DMS 273 (cell line): ENCODE data around the gene CSNK1E.
A peak's percentile ranks its signal among the peaks of the same experiment; 100 is the strongest.
"Not testable (repeated sequence)": the region's sequence is repeated elsewhere in the genome, so short reads cannot be mapped to it uniquely, and the experiment has no call there.

Experiments used
- DNase-seq: peaks from one replicate; lab custom pipeline; 2025; ENCODE audit not compliant: unreplicated experiment; lab: John Stamatoyannopoulos, UW

The CSNK1E gene

DNA sequence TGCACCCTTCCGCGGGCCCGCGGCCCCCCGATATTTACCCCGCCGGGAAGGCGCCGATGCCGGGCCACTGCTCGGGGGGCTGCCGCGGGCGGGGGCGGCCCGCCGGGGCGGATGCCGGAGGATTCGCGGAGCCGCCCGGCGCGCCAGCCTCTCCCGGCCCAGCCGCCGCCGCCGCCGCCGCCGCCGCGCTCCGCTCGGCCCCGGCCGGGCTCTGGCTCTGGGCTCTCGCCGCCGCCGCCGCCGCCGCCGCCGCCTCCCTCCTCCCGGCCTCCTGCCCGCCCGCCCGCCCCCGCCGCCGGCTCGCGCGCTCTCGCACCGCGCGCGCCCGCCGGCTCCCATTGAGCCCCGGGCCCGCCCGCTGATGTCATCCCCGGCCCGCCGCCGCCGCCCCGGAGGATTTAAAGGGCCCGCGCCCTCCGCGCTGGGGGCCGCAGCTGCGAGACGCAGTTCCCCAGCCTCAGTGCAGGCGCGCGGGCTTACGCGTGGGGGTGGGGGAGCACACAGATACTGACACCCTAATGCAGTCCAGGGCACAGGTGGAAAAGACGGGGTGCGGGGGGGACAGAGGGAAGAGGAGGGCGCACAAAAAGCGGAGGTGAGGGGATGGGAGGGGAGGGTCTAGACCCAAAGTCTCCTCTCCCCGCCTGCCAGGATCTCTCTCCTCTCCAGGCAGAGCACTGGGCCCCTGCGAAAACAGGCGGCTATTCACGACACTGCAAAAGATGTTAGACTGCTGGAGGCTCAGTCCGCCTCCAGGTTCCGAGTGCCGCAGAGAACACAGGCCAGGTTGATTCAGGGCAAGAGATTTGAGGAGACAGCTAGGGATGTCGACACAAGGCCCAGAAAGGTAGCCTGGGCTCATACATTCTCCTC lies at the start of gene CSNK1E:
CSNK1E (minus strand) TSS at position 312 of the 873 bp plus-strand sequence. CDS start 3,276 bp downstream, outside the sequence.
- DNase-seq: peak; percentile 81

DNA sequence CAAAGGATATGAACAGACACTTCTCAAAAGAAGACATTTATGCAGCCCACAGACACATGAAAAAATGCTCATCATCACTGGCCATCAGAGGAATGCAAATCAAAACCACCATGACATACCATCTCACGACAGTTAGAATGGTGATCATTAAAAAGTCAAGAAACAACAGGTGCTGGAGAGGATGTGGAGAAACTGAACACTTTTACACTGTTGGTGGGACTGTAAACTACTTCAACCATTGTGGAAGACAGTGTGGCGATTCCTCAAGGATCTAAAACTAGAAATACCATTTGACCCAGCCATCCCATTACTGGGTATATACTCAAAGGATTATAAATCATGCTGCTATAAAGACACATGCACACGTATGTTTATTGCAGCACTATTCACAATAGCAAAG lies 48.6 kb upstream of the CSNK1E start:
- not testable (repeated sequence) for DNase-seq

DNA sequence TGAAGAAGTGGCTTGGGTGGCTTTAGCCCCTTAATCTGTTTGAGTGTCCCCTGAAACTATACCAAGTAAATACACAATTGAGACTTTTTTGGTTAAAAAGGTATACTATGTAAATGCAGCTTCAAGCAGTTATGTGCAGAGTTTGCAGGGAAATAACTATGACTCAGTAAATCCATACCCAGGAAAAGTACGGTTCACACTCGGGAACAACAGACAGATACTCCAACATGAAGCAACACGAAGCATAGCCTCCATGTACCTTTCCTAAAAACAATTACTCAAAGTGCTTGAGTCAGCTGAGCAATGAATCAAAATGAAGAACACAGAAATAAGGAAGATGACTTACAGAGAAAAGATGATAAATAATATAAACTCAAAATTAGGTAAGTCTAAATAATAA lies 47.9 kb upstream of the CSNK1E start:
- DNase-seq: not testable (repeated sequence)

- DNase-seq: not testable (repeated sequence)
These were observed 43.3 kb upstream of the CSNK1E start for GRCh38 chr22:38360560-38360959.

- DNase-seq: not testable (repeated sequence)
These were observed 42.6 kb upstream of the CSNK1E start for GRCh38 chr22:38359817-38360216.

GRCh38 chr22:38357971-38358370 lies 40.7 kb upstream of the CSNK1E start:
- not testable (repeated sequence) for DNase-seq

DNA sequence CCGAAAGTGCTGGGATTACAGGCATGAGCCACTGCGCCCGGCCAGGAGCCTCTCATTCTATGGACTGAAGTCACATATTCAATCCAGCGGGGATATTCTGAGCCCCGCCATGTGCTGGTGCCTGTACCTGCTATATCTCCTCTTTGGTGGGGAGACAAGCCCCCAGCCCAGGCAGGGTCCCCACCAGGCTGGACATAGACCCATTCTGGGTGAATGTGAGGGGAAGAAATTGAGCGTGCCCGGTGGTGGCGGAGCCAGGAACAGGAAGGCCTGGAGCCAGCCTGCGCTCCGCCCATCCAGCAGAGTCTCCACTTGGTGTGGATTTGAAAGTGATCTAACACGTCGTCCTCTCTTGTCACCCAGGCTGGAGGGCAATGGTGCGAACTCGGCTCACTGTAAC lies 38.0 kb upstream of the CSNK1E start:
- no peak for DNase-seq

GRCh38 chr22:38353701-38354100 lies 36.5 kb upstream of the CSNK1E start:
- DNase-seq: no peak

- DNase-seq: peak; percentile 73
These were observed 36.0 kb upstream of the CSNK1E start for GRCh38 chr22:38353142-38353629.

DNA sequence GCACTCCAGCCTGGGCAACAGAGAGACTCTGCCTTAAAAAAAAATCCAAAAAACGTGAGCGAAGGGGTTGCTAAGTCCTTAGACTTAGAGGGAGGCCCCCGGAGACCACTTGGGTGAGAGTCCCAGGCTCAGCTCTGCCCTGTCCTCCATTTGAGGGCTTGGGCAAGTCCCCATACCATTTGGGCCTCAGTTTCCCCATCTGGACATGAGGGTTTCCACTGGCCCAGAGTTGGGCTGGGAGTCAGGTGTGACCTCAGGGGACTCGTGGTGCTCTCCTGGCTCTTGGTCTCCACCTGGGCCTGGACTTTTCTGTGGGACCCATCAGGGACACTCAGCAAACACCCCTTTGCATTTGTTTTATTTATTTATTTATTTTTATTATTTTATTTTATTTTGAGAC lies 35.2 kb upstream of the CSNK1E start:
- DNase-seq: no peak

- no peak for DNase-seq
These were observed 33.5 kb upstream of the CSNK1E start for GRCh38 chr22:38350444-38351359.

- DNase-seq: no peak
These were observed 31.7 kb upstream of the CSNK1E start for GRCh38 chr22:38348751-38349496.

- no peak for DNase-seq
These were observed 30.9 kb upstream of the CSNK1E start for GRCh38 chr22:38347944-38348750.

GRCh38 chr22:38347181-38347943 lies 30.1 kb upstream of the CSNK1E start:
- DNase-seq: peak; percentile 43

- DNase-seq: no peak
These were observed 29.3 kb upstream of the CSNK1E start for GRCh38 chr22:38346506-38346905.

- DNase-seq: no peak
These were observed 28.5 kb upstream of the CSNK1E start for GRCh38 chr22:38345782-38346181.

DNA sequence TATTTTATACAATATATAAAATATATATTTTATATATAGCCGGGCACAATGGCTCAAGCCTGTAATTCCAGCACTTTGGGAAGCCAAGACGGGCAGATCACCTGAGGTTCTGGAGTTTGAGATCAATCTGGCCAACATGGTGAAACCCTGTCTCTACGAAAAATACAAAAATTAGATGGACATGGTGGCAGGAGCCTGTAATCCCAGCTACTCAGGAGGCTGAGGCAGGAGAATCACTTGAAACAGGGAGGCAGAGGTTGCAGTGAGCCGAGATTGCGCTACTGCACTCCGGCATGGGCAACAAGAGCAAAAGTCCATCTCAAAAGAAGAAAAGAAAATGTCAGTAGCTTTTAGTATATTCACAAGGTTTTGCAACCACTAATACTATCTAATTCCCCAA lies 22.7 kb upstream of the CSNK1E start:
- DNase-seq: not testable (repeated sequence)

DNA sequence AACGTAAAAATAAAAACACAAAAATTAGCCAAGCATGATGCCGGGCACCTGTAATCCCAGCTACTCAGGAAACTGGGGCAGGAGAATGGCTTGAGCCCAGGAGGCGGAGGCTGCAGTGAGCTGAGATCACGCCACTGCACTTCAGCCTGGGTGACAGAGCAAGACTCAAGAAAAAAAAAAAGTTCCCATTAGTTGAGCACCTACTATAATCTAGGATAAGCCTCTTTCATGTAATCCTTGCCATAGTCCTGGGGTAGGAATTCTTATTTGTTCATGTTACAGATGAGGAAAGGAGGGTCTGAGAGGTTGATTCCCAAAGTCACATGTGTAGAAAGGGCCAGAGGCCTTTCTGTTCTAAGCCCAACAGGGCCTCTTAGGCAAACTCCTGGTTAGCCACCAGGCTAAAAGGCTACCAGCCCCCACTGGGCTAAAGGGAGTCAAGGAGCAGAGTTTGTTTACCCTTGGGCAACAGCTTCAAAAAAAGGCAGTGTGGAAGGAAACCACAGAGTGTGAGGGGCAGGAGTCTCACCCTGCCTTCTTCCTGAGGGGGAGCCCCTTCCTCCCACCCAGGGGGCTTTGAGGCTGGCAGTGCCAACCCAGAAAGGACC lies 21.6 kb upstream of the CSNK1E start:
- no peak for DNase-seq

- DNase-seq: no peak
These were observed 19.5 kb upstream of the CSNK1E start for GRCh38 chr22:38336699-38337098.
